Activated naive CD8-positive, alpha-beta T cell treated with anti-CD3 and anti-CD28 coated beads, Interleukin-2, amount 50 U/mL, for 24 hours (primary cell): ENCODE results near the gene PRKD1.
"Not testable (repeated sequence)": the region's sequence is repeated elsewhere in the genome, so short reads cannot be mapped to it uniquely, and the experiment has no call there.

Experiments used
- ATAC-seq: fragments of 150-1000 bp; cut with Tn5 transposase; one replicate; pipeline ENCODE4 v1.10.0; 2021
- DNase-seq: peaks from one replicate; pipeline ENCODE4 v3.0.0; 2021
- H3K27ac Mint-ChIP-seq: one replicate; pipeline ENCODE4 v1.8.0; 2021; ENCODE audit warnings: mild to moderate bottlenecking, mixed read lengths
- H3K27me3 Mint-ChIP-seq: one replicate; pipeline ENCODE4 v1.8.0; 2021; ENCODE audit warnings: mixed read lengths
- H3K36me3 Mint-ChIP-seq: one replicate; pipeline ENCODE4 v1.8.0; 2021; ENCODE audit warnings: low read depth, mixed read lengths
- H3K4me1 Mint-ChIP-seq: one replicate; pipeline ENCODE4 v1.8.0; 2021; ENCODE audit warnings: mixed read lengths
- H3K4me3 Mint-ChIP-seq: one replicate; pipeline ENCODE4 v1.8.0; 2021; ENCODE audit warnings: mild to moderate bottlenecking, moderate library complexity, mixed read lengths
- H3K9me3 Mint-ChIP-seq: one replicate; pipeline ENCODE4 v1.8.0; 2021; ENCODE audit warnings: mixed read lengths

Gene PRKD1

DNA sequence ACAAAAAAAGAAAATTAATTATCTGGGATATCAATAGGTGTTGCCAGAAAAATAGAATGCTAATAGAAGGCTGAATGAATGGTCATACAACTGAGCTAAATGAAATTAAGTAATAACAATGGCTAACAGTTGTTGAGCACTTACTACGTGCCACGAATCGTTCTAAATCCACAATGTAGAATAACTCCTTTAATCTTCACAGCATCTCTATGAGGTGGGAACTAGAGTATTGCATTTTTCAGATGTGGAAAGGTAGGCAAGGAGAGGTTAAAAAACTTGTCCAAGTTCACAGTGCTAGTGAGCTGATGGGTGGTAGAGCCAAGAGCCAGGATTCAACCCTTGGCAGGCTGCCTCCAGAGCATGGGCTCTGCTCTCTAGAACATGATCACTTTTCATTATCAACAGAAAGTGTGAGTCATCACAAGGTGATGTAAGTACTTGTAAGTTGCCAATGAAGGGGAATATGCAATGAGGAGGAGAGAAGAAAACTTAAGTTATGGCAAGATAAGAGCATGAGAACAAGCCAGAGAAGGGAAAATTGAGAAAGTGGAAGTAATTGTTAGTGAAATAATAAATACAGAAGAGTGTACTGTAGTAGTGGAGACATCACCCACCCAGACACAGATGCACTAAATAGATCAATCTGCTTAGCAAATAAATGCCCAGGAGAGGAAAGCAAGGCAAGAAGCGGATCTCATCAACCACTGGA lies 122.1 kb downstream of the PRKD1 start:
- Mint-ChIP-seq H3K4me1 (no peaks in the 10 kb centered on the region), H3K27ac (no peak overlapping the region), H3K4me3 (no peak overlapping the region), H3K36me3 (no peaks in the 10 kb centered on the region), H3K27me3 (no peaks in the 10 kb centered on the region), H3K9me3 (peaks cover 5% of the 10 kb centered on the region)
- DNase-seq (no peak), ATAC-seq (peak; percentile 52)

DNA sequence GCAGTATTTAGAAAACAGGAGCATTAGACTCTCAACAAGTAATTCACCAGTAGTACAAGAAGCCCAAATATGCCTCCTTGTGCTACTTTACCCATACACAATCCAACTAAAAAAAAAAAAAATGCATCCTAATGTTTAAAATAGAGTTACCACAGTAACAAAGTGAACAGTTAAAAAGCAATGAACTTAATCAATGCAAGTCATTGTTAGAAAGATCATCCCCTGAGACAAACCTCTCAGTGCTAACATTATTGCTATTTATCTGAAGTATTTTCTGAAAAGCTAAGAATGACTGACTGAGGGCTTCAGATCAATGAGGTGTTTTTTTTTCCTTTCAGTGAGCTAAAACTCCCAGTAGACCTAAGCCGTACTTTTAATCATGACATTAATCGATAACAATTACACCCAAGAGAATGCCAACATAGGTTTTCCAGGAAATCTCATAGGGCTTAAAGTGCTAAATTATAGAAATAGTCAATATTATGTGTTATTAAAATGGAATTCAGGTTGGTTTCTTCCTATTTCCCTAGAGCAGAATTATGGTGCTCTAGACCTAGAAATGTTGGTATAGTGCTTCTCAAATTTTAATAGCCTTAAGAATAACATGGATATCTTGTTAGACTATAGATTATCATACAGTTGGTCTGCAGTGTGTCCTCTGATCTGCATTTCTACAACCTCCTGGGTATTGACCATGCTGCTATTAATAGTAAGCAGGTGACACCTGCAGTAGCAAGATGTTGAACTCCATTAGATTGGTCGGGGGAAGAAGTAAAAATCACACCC lies 123.0 kb downstream of the PRKD1 start:
- Mint-ChIP-seq H3K36me3 (no peaks in the 10 kb centered on the region), H3K4me3 (no peak overlapping the region), H3K4me1 (no peaks in the 10 kb centered on the region), H3K9me3 (peaks cover 5% of the 10 kb centered on the region), H3K27ac (no peak overlapping the region), H3K27me3 (no peaks in the 10 kb centered on the region)
- ATAC-seq = no peak
- no peak for DNase-seq

DNA sequence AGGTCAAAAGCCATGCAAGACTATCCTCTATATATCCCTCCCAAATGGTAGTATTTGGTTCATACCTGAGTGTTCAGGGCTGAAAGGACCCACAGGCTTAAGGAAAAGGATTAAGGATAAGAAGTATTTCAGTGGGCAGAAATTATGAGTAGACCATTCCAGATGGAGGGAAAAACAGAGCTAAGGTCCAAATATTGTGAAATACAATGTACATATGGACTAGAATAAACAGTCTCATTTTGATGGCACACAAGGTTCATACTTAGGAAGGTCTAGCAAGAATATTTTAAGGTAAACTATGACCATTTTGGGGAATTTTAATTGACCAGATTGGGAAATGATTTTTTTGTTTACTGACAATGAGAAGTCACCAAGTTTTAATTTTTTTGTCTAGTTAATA lies 124.6 kb downstream of the PRKD1 start:
- Mint-ChIP-seq H3K27ac (no peak overlapping the region), H3K4me3 (no peak overlapping the region), H3K27me3 (no peaks in the 10 kb centered on the region), H3K36me3 (no peaks in the 10 kb centered on the region), H3K4me1 (no peaks in the 10 kb centered on the region), H3K9me3 (peaks cover 5% of the 10 kb centered on the region)
- no peak for DNase-seq
- ATAC-seq = no peak

GRCh38 chr14:29802211-29802610 lies 125.4 kb downstream of the PRKD1 start:
- Mint-ChIP-seq H3K9me3 (peaks cover 5% of the 10 kb centered on the region), H3K4me1 (no peaks in the 10 kb centered on the region), H3K27me3 (no peaks in the 10 kb centered on the region), H3K4me3 (no peak overlapping the region), H3K36me3 (no peaks in the 10 kb centered on the region), H3K27ac (no peak overlapping the region)
- DNase-seq = no peak
- no peak for ATAC-seq

GRCh38 chr14:29800961-29801360 lies 126.7 kb downstream of the PRKD1 start:
- ATAC-seq = no peak
- no peaks in the 10 kb centered on the region for H3K36me3 Mint-ChIP-seq
- peaks cover 8% of the 10 kb centered on the region for H3K9me3 Mint-ChIP-seq
- H3K4me3 Mint-ChIP-seq = no peak overlapping the region
- no peaks in the 10 kb centered on the region for H3K4me1 Mint-ChIP-seq
- no peak overlapping the region for H3K27ac Mint-ChIP-seq
- no peaks in the 10 kb centered on the region for H3K27me3 Mint-ChIP-seq
- no peak for DNase-seq

DNA sequence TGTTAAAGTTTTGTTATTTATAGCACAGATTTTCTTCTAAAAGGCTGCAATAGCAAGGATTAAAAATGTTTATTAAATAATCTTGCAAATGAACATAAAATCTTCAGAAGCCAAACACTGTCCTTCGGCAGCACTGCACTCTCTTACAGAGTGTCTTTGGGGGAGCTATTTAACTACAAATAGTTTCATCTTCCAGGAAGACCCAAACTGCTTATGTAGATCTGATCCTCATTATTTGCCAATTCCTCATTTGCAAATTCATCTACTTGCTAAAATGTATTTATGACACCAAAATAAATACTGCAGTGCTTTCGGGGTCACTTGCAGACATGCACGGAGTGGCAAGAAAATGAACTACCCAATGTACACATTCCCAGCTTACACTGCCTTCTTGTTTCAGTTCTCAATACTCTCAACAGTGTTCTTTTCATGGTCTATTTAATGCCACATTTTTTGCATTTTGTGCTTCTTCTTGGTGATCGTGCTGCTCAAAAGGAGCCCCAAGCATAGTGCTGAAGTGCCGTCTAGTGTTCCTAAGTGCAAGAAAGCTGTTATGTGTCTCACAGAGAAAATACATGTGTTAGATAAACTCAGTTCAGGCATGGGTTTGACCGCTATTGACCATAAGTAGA lies 128.1 kb downstream of the PRKD1 start:
- DNase-seq (no peak), ATAC-seq (no peak)
- peaks cover 3% of the 10 kb centered on the region for H3K9me3 Mint-ChIP-seq
- no peaks in the 10 kb centered on the region for H3K4me1 Mint-ChIP-seq
- H3K27ac Mint-ChIP-seq = no peak overlapping the region
- H3K4me3 Mint-ChIP-seq = no peak overlapping the region
- no peaks in the 10 kb centered on the region for H3K36me3 Mint-ChIP-seq
- no peaks in the 10 kb centered on the region for H3K27me3 Mint-ChIP-seq

- no peak for DNase-seq
- no peak for ATAC-seq
- Mint-ChIP-seq H3K27ac (no peak overlapping the region), H3K9me3 (peaks cover 3% of the 10 kb centered on the region), H3K27me3 (no peaks in the 10 kb centered on the region), H3K36me3 (no peaks in the 10 kb centered on the region), H3K4me1 (no peaks in the 10 kb centered on the region), H3K4me3 (no peak overlapping the region)
These were observed 128.8 kb downstream of the PRKD1 start for GRCh38 chr14:29798811-29799210.

GRCh38 chr14:29798108-29798663 lies 129.5 kb downstream of the PRKD1 start:
- H3K4me1 Mint-ChIP-seq = no peaks in the 10 kb centered on the region
- H3K4me3 Mint-ChIP-seq = no peak overlapping the region
- DNase-seq = no peak
- no peaks in the 10 kb centered on the region for H3K27me3 Mint-ChIP-seq
- no peaks in the 10 kb centered on the region for H3K36me3 Mint-ChIP-seq
- no peak overlapping the region for H3K27ac Mint-ChIP-seq
- ATAC-seq = no peak
- H3K9me3 Mint-ChIP-seq = peaks cover 3% of the 10 kb centered on the region

DNA sequence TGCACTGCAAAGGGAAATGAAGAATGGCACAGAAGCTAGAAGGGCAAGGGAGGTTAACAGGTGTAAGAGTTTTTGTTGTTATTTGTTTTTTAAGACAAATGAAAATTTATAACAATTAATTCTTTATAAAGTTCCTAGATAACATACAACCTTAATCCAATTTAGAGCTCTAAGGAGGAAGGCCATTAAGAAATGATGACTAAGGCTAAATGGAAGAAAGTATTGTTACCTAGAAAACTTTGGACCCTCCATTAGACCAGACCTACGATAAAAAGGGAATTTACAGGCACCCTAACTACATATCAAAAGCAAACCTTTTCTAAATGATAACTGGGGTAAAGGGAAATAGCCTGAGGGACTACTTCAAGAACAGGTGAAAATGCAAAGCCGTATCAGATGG lies 130.8 kb downstream of the PRKD1 start:
- peaks cover 3% of the 10 kb centered on the region for H3K9me3 Mint-ChIP-seq
- no peak overlapping the region for H3K4me3 Mint-ChIP-seq
- no peaks in the 10 kb centered on the region for H3K27me3 Mint-ChIP-seq
- H3K4me1 Mint-ChIP-seq = no peaks in the 10 kb centered on the region
- DNase-seq (no peak), ATAC-seq (no peak)
- H3K36me3 Mint-ChIP-seq = no peaks in the 10 kb centered on the region
- H3K27ac Mint-ChIP-seq = no peak overlapping the region

DNA sequence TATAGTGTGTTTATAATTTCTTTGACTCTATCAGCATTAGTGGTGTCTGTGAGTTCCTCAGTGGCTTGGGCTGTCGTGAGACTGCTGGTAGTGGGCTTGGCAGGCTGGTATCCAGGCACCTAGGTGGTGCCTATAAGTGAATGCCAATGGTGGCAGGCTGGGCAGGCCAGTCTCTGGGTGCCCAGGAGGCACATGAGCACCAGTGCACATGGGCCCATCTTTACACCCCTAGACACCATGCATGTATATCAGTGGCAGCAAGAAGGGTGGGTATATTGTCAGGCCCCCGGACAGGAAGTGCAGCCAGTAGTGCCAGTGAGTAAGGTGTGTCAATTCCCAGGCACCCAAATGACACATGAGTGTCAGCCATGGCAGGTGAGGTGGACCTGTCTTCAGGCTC lies 138.2 kb downstream of the PRKD1 start:
- H3K27me3 Mint-ChIP-seq = no peaks in the 10 kb centered on the region
- no peaks in the 10 kb centered on the region for H3K36me3 Mint-ChIP-seq
- peaks cover 12% of the 10 kb centered on the region for H3K9me3 Mint-ChIP-seq
- DNase-seq = no peak
- no peak overlapping the region for H3K4me3 Mint-ChIP-seq
- no peaks in the 10 kb centered on the region for H3K4me1 Mint-ChIP-seq
- H3K27ac Mint-ChIP-seq = no peak overlapping the region
- ATAC-seq = no peak

GRCh38 chr14:29788093-29788492 lies 139.6 kb downstream of the PRKD1 start:
- H3K4me1 Mint-ChIP-seq = no peaks in the 10 kb centered on the region
- H3K36me3 Mint-ChIP-seq = no peaks in the 10 kb centered on the region

DNA sequence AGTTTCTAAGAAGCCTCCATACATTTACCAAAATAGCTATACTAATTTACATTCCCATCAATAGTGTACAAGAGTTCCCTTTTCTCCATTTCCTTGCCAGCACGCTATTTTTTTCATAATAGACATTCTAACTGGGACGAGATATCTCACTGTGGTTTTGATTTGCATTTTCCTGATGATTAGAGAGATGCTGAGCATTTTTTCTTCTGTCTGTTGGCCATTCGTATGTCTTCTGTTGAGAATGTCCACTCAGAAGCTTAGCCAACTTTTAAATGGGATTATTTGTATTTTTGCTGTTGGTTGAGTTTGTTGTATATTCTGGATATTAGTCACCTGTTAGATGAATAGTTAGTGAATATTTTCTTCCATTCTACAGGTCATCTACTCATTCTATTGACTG lies 144.1 kb downstream of the PRKD1 start:
- Mint-ChIP-seq H3K36me3 (no peaks in the 10 kb centered on the region), H3K4me3 (no peak overlapping the region), H3K27me3 (no peaks in the 10 kb centered on the region), H3K4me1 (no peaks in the 10 kb centered on the region), H3K27ac (no peak overlapping the region), H3K9me3 (peaks cover 12% of the 10 kb centered on the region)
- DNase-seq (no peak), ATAC-seq (no peak)

More at GRCh38 chr14:29788093-29788492, 139.6 kb downstream of the PRKD1 start:
- peaks cover 12% of the 10 kb centered on the region for H3K9me3 Mint-ChIP-seq
- ATAC-seq (no peak), DNase-seq (no peak)
- H3K27me3 Mint-ChIP-seq = no peaks in the 10 kb centered on the region
- H3K4me3 Mint-ChIP-seq = no peak overlapping the region
- no peak overlapping the region for H3K27ac Mint-ChIP-seq

- H3K9me3 Mint-ChIP-seq = peaks cover 16% of the 10 kb centered on the region
These were observed 145.6 kb downstream of the PRKD1 start for GRCh38 chr14:29782041-29782440.

GRCh38 chr14:29777142-29777541 lies 150.5 kb downstream of the PRKD1 start:
- H3K4me3 Mint-ChIP-seq, H3K36me3 Mint-ChIP-seq, DNase-seq, ATAC-seq, H3K4me1 Mint-ChIP-seq, H3K27me3 Mint-ChIP-seq, H3K27ac Mint-ChIP-seq: not testable (repeated sequence)
- peaks cover 24% of the 10 kb centered on the region for H3K9me3 Mint-ChIP-seq

More at GRCh38 chr14:29782041-29782440, 145.6 kb downstream of the PRKD1 start:
- Mint-ChIP-seq H3K4me1 (no peaks in the 10 kb centered on the region), H3K27me3 (no peaks in the 10 kb centered on the region), H3K4me3 (no peak overlapping the region), H3K36me3 (no peaks in the 10 kb centered on the region), H3K27ac (no peak overlapping the region)
- DNase-seq = no peak
- ATAC-seq = no peak

GRCh38 chr14:29773990-29774389 lies 153.7 kb downstream of the PRKD1 start:
- Mint-ChIP-seq H3K4me1 (no peaks in the 10 kb centered on the region), H3K9me3 (peaks cover 30% of the 10 kb centered on the region), H3K27me3 (no peaks in the 10 kb centered on the region), H3K36me3 (no peaks in the 10 kb centered on the region), H3K27ac (no peak overlapping the region), H3K4me3 (no peak overlapping the region)
- DNase-seq (no peak), ATAC-seq (no peak)
